K562 (cell line): ENCODE results near the gene NFATC1. TPM values are rescaled to one million over a fixed set of nuclear protein-coding genes. Genes with fewer than 3 reads are reported as not detected.

ENCODE experiments used
- ATAC-seq: fragments of 200-7000 bp; cut with Tn5 transposase; 3 replicates; pipeline ENCODE4 v1.9.1; 2020; ENCODE audit warnings: moderate library complexity
- BruUV-seq: library from RNA; stranded (reverse); fragments of 400-500 nt; replicated peaks from 2 replicates; lab custom pipeline; 2021; lab: Mats Ljungman, UMichigan
- CTCF ChIA-PET: fragments of 300-600 bp; formaldehyde crosslinking; extraction: SDS; loops from one replicate; lab custom pipeline; 2021; ENCODE audit warnings: low intra/inter-chr PET ratio; lab: Yijun Ruan, JAX
- POLR2A ChIA-PET: fragments of 300-600, 350-650 bp; sonication (Branson Sonifier 250); formaldehyde crosslinking; extraction: SDS; loops from one replicate; lab custom pipeline; 2021; ENCODE audit warnings: antibody characterized with exemption, inconsistent platforms; lab: Yijun Ruan, JAX
- DNase-seq, 4 experiments: peaks; one replicate each; pipeline versions ENCODE4 v3.0.0 to v3.0.0-alpha.2; 2011 to 2018; ENCODE audit warnings: low spot score in 3 of 4, mixed read lengths in 3 of 4; ENCODE audit errors: extremely low read depth in 1 of 4
- FAIRE-seq: peaks from 2 replicates; lab custom pipeline; 2011; peaks lifted over from hg19 to GRCh38; lab: Jason Lieb, UNC
- H2AFZ ChIP-seq: 2 replicates; pipeline ENCODE4 v1.6.0; 2011; ENCODE audit warnings: low read depth, low read length, control low read depth, inconsistent platforms
- H3K27ac ChIP-seq: fragments of 200-600 bp; 3 replicates; pipeline ENCODE4 v1.8.0; 2011; ENCODE audit warnings: low read depth, mild to moderate bottlenecking, control low read depth, inconsistent platforms, low read length, moderate library complexity, mixed read lengths; ENCODE audit errors: extremely low read depth
- H3K27me3 ChIP-seq, 2 experiments: fragments of 300-600 bp in 1 of 2; 2 replicates in 1 of 2; 3 replicates in 1 of 2; pipeline versions ENCODE4 v1.6.0 to v1.8.0; 2011; ENCODE audit warnings: inconsistent platforms in 2 of 2, low read length in 2 of 2, mild to moderate bottlenecking in 1 of 2, mixed read lengths in 1 of 2, moderate library complexity in 1 of 2; ENCODE audit not compliant: control insufficient read depth in 2 of 2, insufficient read depth in 2 of 2
- H3K36me3 ChIP-seq: fragments of 300-600 bp; 3 replicates; pipeline ENCODE4 v1.8.0; 2011; ENCODE audit warnings: mild to moderate bottlenecking, low read length, inconsistent platforms; ENCODE audit not compliant: control insufficient read depth, insufficient read depth
- H3K4me1 ChIP-seq, 2 experiments: fragments of 200-600 bp in 1 of 2; replicated peaks in 1 of 2; 2 replicates in 1 of 2; 3 replicates in 1 of 2; pipeline versions ENCODE4 v1.5.1 to v1.8.0; 2011; ENCODE audit warnings: inconsistent platforms in 2 of 2, low read length in 2 of 2, mild to moderate bottlenecking in 1 of 2, mixed read lengths in 1 of 2, moderate library complexity in 1 of 2; ENCODE audit not compliant: control insufficient read depth in 2 of 2, insufficient read depth in 2 of 2
- H3K4me2 ChIP-seq: 2 replicates; pipeline ENCODE4 v1.6.1; 2011; ENCODE audit warnings: low read length, control low read depth, inconsistent platforms, mixed read lengths; ENCODE audit not compliant: insufficient read depth
- H3K4me3 ChIP-seq: fragments of 200-600 bp; sonication (generic), shearing (Covaris generic); 2 replicates; pipeline ENCODE4 v1.5.1; 2016; ENCODE audit warnings: control low read depth, inconsistent platforms
- H3K79me2 ChIP-seq: fragments of 200-600 bp; 3 replicates; pipeline ENCODE4 v1.8.0; 2011; ENCODE audit warnings: low read length, inconsistent platforms; ENCODE audit not compliant: control insufficient read depth, insufficient read depth
- H3K9ac ChIP-seq, 2 experiments: 2 replicates each; pipeline versions ENCODE4 v1.6.0 to v1.6.1; 2011; ENCODE audit warnings: low read depth in 2 of 2, low read length in 2 of 2, control low read depth in 1 of 2, inconsistent platforms in 1 of 2, mild to moderate bottlenecking in 1 of 2, mixed read lengths in 1 of 2; ENCODE audit not compliant: insufficient read depth in 1 of 2
- H3K9me1 ChIP-seq: one replicate; pipeline ENCODE4 v1.6.0; 2011; ENCODE audit warnings: inconsistent platforms, mild to moderate bottlenecking, low read length, moderate library complexity; ENCODE audit not compliant: control insufficient read depth, insufficient read depth
- H3K9me3 ChIP-seq: replicated peaks from 2 replicates; pipeline ENCODE4 v1.5.1; 2011; ENCODE audit warnings: low read depth, low read length, inconsistent platforms; ENCODE audit not compliant: control insufficient read depth, insufficient read depth
- H4K20me1 ChIP-seq: replicated peaks from 2 replicates; pipeline ENCODE4 v1.6.1; 2011; ENCODE audit warnings: low read length, inconsistent platforms, mixed read lengths; ENCODE audit not compliant: control insufficient read depth, insufficient read depth
- CBX3 ChIP-seq, 2 experiments: IDR thresholded peaks; 1 replicate in 1 of 2; 2 replicates in 1 of 2; pipeline ENCODE4 v1.6.1; 2012; ENCODE audit warnings: inconsistent platforms in 2 of 2, low read length in 2 of 2, borderline replicate concordance in 1 of 2, control low read depth in 1 of 2
- CREB3L1 ChIP-seq: fragments of 450-650 bp; IDR thresholded peaks from 2 replicates; pipeline ENCODE4 v1.6.1; 2014; ENCODE audit warnings: low read depth, mild to moderate bottlenecking, moderate library complexity, borderline replicate concordance
- ETS2 ChIP-seq: IDR thresholded peaks from 2 replicates; pipeline ENCODE4 v1.6.1; 2016; ENCODE audit warnings: borderline replicate concordance, missing genetic modification characterization, mild to moderate bottlenecking, moderate library complexity, missing compliant biosample characterization; ENCODE audit not compliant: poor library complexity, severe bottlenecking
- ETV6 ChIP-seq, 3 experiments: fragments of 150-350 bp in 1 of 3; sonication (generic) in 1 of 3; formaldehyde crosslinking in 1 of 3; IDR thresholded peaks; 2 replicates each; pipeline versions ENCODE4 v1.6.1 to v1.8.0; 2014 to 2022; ENCODE audit warnings: borderline replicate concordance in 2 of 3, low read depth in 2 of 3, antibody characterized with exemption in 1 of 3, low read length in 1 of 3, mild to moderate bottlenecking in 1 of 3, missing genetic modification reagents in 1 of 3
- HDAC2 ChIP-seq: fragments of 450-650 bp; IDR thresholded peaks from 2 replicates; pipeline ENCODE4 v1.6.1; 2016; ENCODE audit warnings: mild to moderate bottlenecking
- HES1 ChIP-seq: fragments of 450-650 bp; IDR thresholded peaks from 2 replicates; pipeline ENCODE4 v1.6.1; 2016; ENCODE audit warnings: low read depth, mild to moderate bottlenecking, moderate library complexity
- KAT2B ChIP-seq: IDR thresholded peaks from one replicate; pipeline ENCODE4 v1.6.1; 2012; ENCODE audit warnings: low read depth, mild to moderate bottlenecking, control low read depth, inconsistent platforms, low read length, moderate library complexity
- SAFB ChIP-seq: fragments of 200-400 bp; formaldehyde crosslinking; IDR thresholded peaks from 2 replicates; pipeline ENCODE4 v1.6.1; 2017; ENCODE audit warnings: low read depth, low read length, borderline replicate concordance
- THAP12 ChIP-seq: fragments of 250-450 bp; sonication (Bioruptor Pico); IDR thresholded peaks from 2 replicates; pipeline ENCODE4 v1.9.0; 2021; ENCODE audit warnings: mild to moderate bottlenecking, inconsistent platforms
- ZNF124 ChIP-seq: sonication (generic); formaldehyde crosslinking; IDR thresholded peaks from 2 replicates; pipeline ENCODE4 v1.8.1; 2022; ENCODE audit warnings: missing genetic modification reagents
- ZNF140 ChIP-seq: fragments of 250-450 bp; sonication (Bioruptor Pico); IDR thresholded peaks from 2 replicates; pipeline ENCODE4 v1.8.0; 2021; ENCODE audit warnings: moderate library complexity, mild to moderate bottlenecking, inconsistent platforms
- ZNF274 ChIP-seq: IDR thresholded peaks from 2 replicates; pipeline ENCODE4 v1.6.1; 2011; ENCODE audit warnings: low read depth, mild to moderate bottlenecking, low read length, moderate library complexity, borderline replicate concordance
- ZNF408 ChIP-seq: fragments of 250-450 bp; sonication (Bioruptor Pico); IDR thresholded peaks from 2 replicates; pipeline ENCODE4 v1.4.0; 2020; ENCODE audit warnings: low read depth, mild to moderate bottlenecking, moderate library complexity
- ZNF707 ChIP-seq: fragments of 250-450 bp; sonication (Bioruptor Pico); conservative IDR thresholded peaks from 2 replicates; pipeline ENCODE4 v1.8.0; 2022; ENCODE audit warnings: inconsistent platforms, mild to moderate bottlenecking, moderate library complexity
- WGBS: fragments of 100-300 bp; shearing (Covaris generic); methylation state at CpG from one replicate; pipeline ENCODE4 v1.1.6; 2016; ENCODE audit warnings: low coverage, mixed read lengths; ENCODE audit not compliant: insufficient coverage; ENCODE audit errors: missing lambda C conversion rate; 5-methylcytosine and 5-hydroxymethylcytosine counted together
- in situ Hi-C: fragments of 300-500 bp; cut with MboI; formaldehyde crosslinking; loops from 4 replicates; pipeline ENCODE4 v1.15.0; 2018; ENCODE audit warnings: inconsistent platforms, mixed read lengths
- intact Hi-C: fragments of 100-400 bp; cut with micrococcal nuclease; formaldehyde crosslinking; loops from 2 replicates; pipeline ENCODE4 v1.14.2; 2022
- polyA plus RNA-seq, 8 experiments: library from polyadenylated mRNA; depleted of rRNA in 4 of 8; stranded (reverse) in 5 of 8; unstranded in 3 of 8; fragments of >200 nt; fragmentation: Nextera tagmentation in 2 of 8; fragmentation: Illumina TruSeq in 1 of 8; extraction: Ambion mirVana in 2 of 8; extraction: Trizol in 1 of 8; gene quantifications; 2 replicates each; pipeline versions ENCODE4 v1.2.1 to v1.2.3, GENCODE V29; 2011 to 2014; ENCODE audit warnings: inconsistent platforms in 1 of 8, missing spikeins in 1 of 8
- total RNA-seq, 7 experiments: library from RNA; depleted of rRNA in 6 of 7; stranded (reverse); fragments of >200 nt in 6 of 7; fragmentation: Illumina TruSeq in 2 of 7; extraction: Trizol in 2 of 7; gene quantifications; 2 replicates each; pipeline versions ENCODE4 v1.2.1 to v1.2.3, GENCODE V29; 2011 to 2021; ENCODE audit warnings: low replicate concordance in 1 of 7
- TF ChIP-seq, protein P1 (sequence below), 2 experiments: fragments of 250-450 bp in 1 of 2; fragments of 450-650 bp in 1 of 2; sonication (Bioruptor Pico) in 1 of 2; IDR thresholded peaks; 2 replicates each; pipeline versions ENCODE4 v1.6.1 to v1.8.0; 2016 to 2021; ENCODE audit warnings: mild to moderate bottlenecking in 2 of 2, moderate library complexity in 2 of 2, missing compliant biosample characterization in 1 of 2, missing genetic modification characterization in 1 of 2

The NFATC1 gene
- total and polyA plus RNA-seq, 9 of the 15 experiments (the other 6 are each of a cell fraction or from before 2014, with no cell fraction given), result 1.1 to 16.4 (median 2.5) TPM

GRCh38 chr18:79578396-79579260, 182.9 kb downstream of the NFATC1 start:
- peaks cover 9 to 52% of the 10 kb centered on the region in 2 experiments; a peak in 4 of 5 replicates for H3K27me3 ChIP-seq
- no peaks in the 10 kb centered on the region for H3K9me3 ChIP-seq
- H3K36me3 ChIP-seq, result no peaks in the 10 kb centered on the region
- H2AFZ ChIP-seq, result no peak overlapping the region
- H3K27ac ChIP-seq, result no peak overlapping the region
- POLR2A ChIA-PET, result no interaction called here
- H3K79me2 ChIP-seq, result no peaks in the 10 kb centered on the region
- WGBS, result 5% methylated on average over 22 of the region's 27 CpGs
- CTCF ChIA-PET, result no interaction called here
- H3K4me3 ChIP-seq, result no peak overlapping the region
- peaks cover 0 to 22% of the 10 kb centered on the region in 2 experiments; a peak in 3 of 5 replicates for H3K4me1 ChIP-seq
- H3K9me1 ChIP-seq, result no peaks in the 10 kb centered on the region
- no TSS peak for BruUV-seq
- intact Hi-C loops, result no loop called here
- no peak overlapping the region for H3K9ac ChIP-seq
- ATAC-seq (no peak), DNase-seq (no peak), FAIRE-seq (no peak)
- H3K4me2 ChIP-seq, result no peak overlapping the region
- no peaks in the 10 kb centered on the region for H4K20me1 ChIP-seq
- in situ Hi-C loops, result no loop called here
- TF ChIP-seq HDAC2, result no peak
- TF ChIP-seq SAFB, result no peak
- no peak for TF ChIP-seq ZNF124 (CRISPR knock-in tag)
- no peak for TF ChIP-seq ZNF274
- no peak for TF ChIP-seq ZNF707
- no peak for TF ChIP-seq ZNF408 (CRISPR knock-in tag)
- no peak for TF ChIP-seq THAP12 (CRISPR knock-in tag)
- no peak for TF ChIP-seq CBX3 (IDR thresholded peaks at IDR 0.05; ENCODE audit: borderline replicate concordance in 1 of 2, low read length in 2 of 2)
- TF ChIP-seq HES1, result no peak
- TF ChIP-seq ZNF140, result no peak
- TF ChIP-seq, protein P1, sequence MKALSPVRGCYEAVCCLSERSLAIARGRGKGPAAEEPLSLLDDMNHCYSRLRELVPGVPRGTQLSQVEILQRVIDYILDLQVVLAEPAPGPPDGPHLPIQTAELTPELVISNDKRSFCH (CRISPR knock-in tag; IDR thresholded peaks at IDR 0.05), result no peak
- TF ChIP-seq, protein P1 (tag; IDR thresholded peaks at IDR 0.05), result no peak
- no peak for TF ChIP-seq ETV6 (IDR thresholded peaks at IDR 0.05; ENCODE audit: borderline replicate concordance in 1 of 2, low read depth in 2 of 2, low read length in 1 of 2)
- TF ChIP-seq ETV6 (CRISPR knock-in tag; IDR thresholded peaks at IDR 0.05; ENCODE audit: borderline replicate concordance), result no peak
- no peak for TF ChIP-seq KAT2B
- TF ChIP-seq ETS2 (tag), result no peak
- TF ChIP-seq CREB3L1, result no peak
